NCI-H2227 (cell line): ENCODE results near the gene TPX2.
"Not testable (repeated sequence)": the region's sequence is repeated elsewhere in the genome, so short reads cannot be mapped to it uniquely, and the experiment has no call there.

Experiments used
- DNase-seq: peaks from one replicate; lab custom pipeline; 2025; ENCODE audit not compliant: unreplicated experiment; lab: John Stamatoyannopoulos, UW

TPX2 gene

GRCh38 chr20:31720486-31721407, 18.3 kb upstream of the TPX2 start:
- no peak for DNase-seq

GRCh38 chr20:31721408-31722256, 17.5 kb upstream of the TPX2 start:
- DNase-seq, result peak; percentile 23

- peak; percentile 91 for DNase-seq
Observed at GRCh38 chr20:31722257-31723068, 16.6 kb upstream of the TPX2 start, which contains the start of gene BCL2L1. BCL2L1 (minus strand) TSS chr20:31722868; CDS start chr20:31722218, 650 bp downstream.

- DNase-seq, result no peak
Observed at GRCh38 chr20:31723069-31723318, 16.1 kb upstream of the TPX2 start.

- peak; percentile 99 for DNase-seq
Observed at GRCh38 chr20:31723319-31724078, 15.6 kb upstream of the TPX2 start.

GRCh38 chr20:31731321-31731717, 7.8 kb upstream of the TPX2 start:
- DNase-seq, result no peak

- DNase-seq, result no peak
Observed at GRCh38 chr20:31739550-31739977, 474 bp downstream of the TPX2 start.

- DNase-seq, result no peak
Observed at GRCh38 chr20:31740208-31740607, 1.1 kb downstream of the TPX2 start.

GRCh38 chr20:31740656-31741323, 1.7 kb downstream of the TPX2 start:
- DNase-seq, result no peak

GRCh38 chr20:31746068-31746878, 7.2 kb downstream of the TPX2 start:
- DNase-seq, result peak; percentile 34

GRCh38 chr20:31747028-31747427, 7.9 kb downstream of the TPX2 start:
- DNase-seq, result not testable (repeated sequence)

GRCh38 chr20:31747640-31748039, 8.6 kb downstream of the TPX2 start:
- no peak for DNase-seq

GRCh38 chr20:31749223-31749622, 10.1 kb downstream of the TPX2 start:
- DNase-seq, result no peak

GRCh38 chr20:31751126-31751525, 12.0 kb downstream of the TPX2 start:
- DNase-seq, result no peak

- DNase-seq, result peak; percentile 92
Observed at GRCh38 chr20:31757254-31757653, 18.2 kb downstream of the TPX2 start.

GRCh38 chr20:31758521-31758920, 19.4 kb downstream of the TPX2 start:
- no peak for DNase-seq

GRCh38 chr20:31758991-31759390, 19.9 kb downstream of the TPX2 start:
- no peak for DNase-seq

- DNase-seq, result no peak
Observed at GRCh38 chr20:31759836-31760518, 20.9 kb downstream of the TPX2 start.
